Breast epithelium (tissue), 3 donors: ENCODE results near the gene DACH1.
"Not testable (repeated sequence)": the region's sequence is repeated elsewhere in the genome, so short reads cannot be mapped to it uniquely, and the experiment has no call there.

Experiments
- CTCF ChIP-seq, 3 donors: fragments of 450-650 bp; IDR thresholded peaks; one replicate each; pipeline ENCODE4 v1.5.1; 2016 to 2017; ENCODE audit warnings: antibody characterized with exemption in 3 of 3, mild to moderate bottlenecking in 3 of 3, moderate library complexity in 3 of 3
- POLR2AphosphoS5 ChIP-seq, 3 donors: sonication (generic); formaldehyde crosslinking; IDR thresholded peaks; one replicate each; pipeline ENCODE4 v1.6.1; 2017; ENCODE audit warnings: antibody characterized with exemption in 3 of 3

DNA sequence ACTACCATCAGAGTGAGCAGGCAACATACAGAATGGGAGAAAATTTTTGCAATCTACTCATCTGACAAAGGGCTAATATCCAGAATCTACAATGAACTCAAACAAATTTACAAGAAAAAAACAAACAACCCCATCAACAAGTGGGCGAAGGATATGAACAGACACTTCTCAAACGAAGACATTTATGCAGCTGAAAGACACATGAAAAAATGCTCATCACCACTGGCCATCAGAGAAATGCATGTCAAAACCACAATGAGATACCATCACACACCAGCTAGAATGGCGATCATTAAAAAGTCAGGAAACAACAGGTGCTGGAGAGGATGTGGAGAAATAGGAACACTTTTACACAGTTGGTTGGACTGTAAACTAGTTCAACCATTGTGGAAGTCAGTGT, 26.5 kb upstream of the DACH1 start:
- TF ChIP-seq CTCF, POLR2AphosphoS5 (IDR thresholded peaks at IDR 0.05): not testable (repeated sequence)
